ENCODE data around the gene IRF4. TPM values are rescaled to one million over a fixed set of nuclear protein-coding genes. Genes with fewer than 3 reads are reported as not detected.

The IRF4 gene
- total and polyA plus RNA-seq, 11 donors: 0.08 to 4.4 (median 0.30) TPM; not detected in 1

- ATAC-seq (no peak), DNase-seq (no peak)
- H3K27ac ChIP-seq: no peak overlapping the region
- H3K9me3 ChIP-seq: peaks cover 0 to 5% (median 0%) of the 10 kb centered on the region in 12 donors
- no peaks in the 10 kb centered on the region for H3K4me1 ChIP-seq
- TF ChIP-seq POLR2A (IDR thresholded peaks at IDR 0.05) (no peak), CTCF (IDR thresholded peaks at IDR 0.05) (no peak)
- no peak overlapping the region for H3K4me3 ChIP-seq
- intact Hi-C loops (cut with DNase I): loop anchor here in 2 of 10 donors (5.0 to 10.0 kb wide), 2 partner anchors 186 to 214 kb away; no protein-coding TSS in a partner anchor
- H3K36me3 ChIP-seq: no peaks in the 10 kb centered on the region
- peaks cover 0 to 26% (median 9%) of the 10 kb centered on the region in 9 donors for H3K27me3 ChIP-seq
- 83 to 90% (median 88%) methylated on average over 6 of the region's 6 CpGs for WGBS, 4 donors
Observed at GRCh38 chr6:400815-401214, 9.3 kb downstream of the IRF4 start.

GRCh38 chr6:401239-401993 lies 9.9 kb downstream of the IRF4 start:
- no peaks in the 10 kb centered on the region for H3K4me1 ChIP-seq
- intact Hi-C loops (cut with DNase I): loop anchor here in 2 of 10 donors (5.0 to 10.0 kb wide), 2 partner anchors 187 to 214 kb away; no protein-coding TSS in a partner anchor
- TF ChIP-seq POLR2A (IDR thresholded peaks at IDR 0.05) (no peak), CTCF (IDR thresholded peaks at IDR 0.05) (no peak)
- no peak for ATAC-seq
- H3K27me3 ChIP-seq: peaks cover 0 to 24% (median 5%) of the 10 kb centered on the region in 9 donors
- 80 to 89% (median 85%) methylated on average over 23 to 27 of the region's 27 CpGs for WGBS, 4 donors
- H3K4me3 ChIP-seq: no peak overlapping the region
- H3K9me3 ChIP-seq: peaks cover 0 to 5% (median 0%) of the 10 kb centered on the region in 12 donors
- DNase-seq: no peak
- H3K27ac ChIP-seq: no peak overlapping the region
- H3K36me3 ChIP-seq: no peaks in the 10 kb centered on the region

- H3K27me3 ChIP-seq: peaks cover 0 to 27% (median 5%) of the 10 kb centered on the region in 9 donors
- ATAC-seq: no peak
- TF ChIP-seq POLR2A (IDR thresholded peaks at IDR 0.05): no peak
- no peak for TF ChIP-seq CTCF (IDR thresholded peaks at IDR 0.05)
- H3K27ac ChIP-seq: no peak overlapping the region
- no peak for DNase-seq
- H3K4me3 ChIP-seq: no peak overlapping the region
- intact Hi-C loops (cut with DNase I): loop anchor here in 2 of 10 donors (5.0 to 10.0 kb wide), 2 partner anchors 187 to 215 kb away; no protein-coding TSS in a partner anchor
- peaks cover 0 to 5% (median 0%) of the 10 kb centered on the region in 12 donors for H3K9me3 ChIP-seq
- H3K36me3 ChIP-seq: no peaks in the 10 kb centered on the region
- WGBS, 4 donors: 88 to 89% (median 88%) methylated on average over 14 of the region's 14 CpGs
- no peaks in the 10 kb centered on the region for H3K4me1 ChIP-seq
Observed at GRCh38 chr6:401994-402640, 10.6 kb downstream of the IRF4 start.
